ENCODE measurements around the gene LTBP1.

The LTBP1 gene

DNA sequence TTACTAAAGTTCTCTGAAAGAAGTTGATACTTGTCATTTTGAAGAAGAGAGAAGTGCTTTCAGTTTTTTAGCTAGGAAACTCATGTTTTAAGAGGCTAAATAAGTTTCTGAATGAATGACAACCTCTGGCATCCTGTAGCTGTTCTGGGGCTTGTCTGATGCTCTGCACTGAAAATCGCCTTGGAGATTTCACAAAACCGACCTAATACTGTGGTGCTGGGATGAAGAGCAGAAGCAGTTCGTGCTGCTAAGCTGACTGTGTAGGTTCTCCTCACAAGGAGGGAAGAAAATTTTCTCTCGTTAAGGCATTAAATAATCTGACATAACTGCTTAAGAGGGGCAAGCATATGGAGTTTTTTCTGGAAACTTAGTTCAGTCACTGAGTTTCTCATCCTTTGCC is 193.2 kb downstream of the LTBP1 start:
- TF ChIP-seq, protein P1, sequence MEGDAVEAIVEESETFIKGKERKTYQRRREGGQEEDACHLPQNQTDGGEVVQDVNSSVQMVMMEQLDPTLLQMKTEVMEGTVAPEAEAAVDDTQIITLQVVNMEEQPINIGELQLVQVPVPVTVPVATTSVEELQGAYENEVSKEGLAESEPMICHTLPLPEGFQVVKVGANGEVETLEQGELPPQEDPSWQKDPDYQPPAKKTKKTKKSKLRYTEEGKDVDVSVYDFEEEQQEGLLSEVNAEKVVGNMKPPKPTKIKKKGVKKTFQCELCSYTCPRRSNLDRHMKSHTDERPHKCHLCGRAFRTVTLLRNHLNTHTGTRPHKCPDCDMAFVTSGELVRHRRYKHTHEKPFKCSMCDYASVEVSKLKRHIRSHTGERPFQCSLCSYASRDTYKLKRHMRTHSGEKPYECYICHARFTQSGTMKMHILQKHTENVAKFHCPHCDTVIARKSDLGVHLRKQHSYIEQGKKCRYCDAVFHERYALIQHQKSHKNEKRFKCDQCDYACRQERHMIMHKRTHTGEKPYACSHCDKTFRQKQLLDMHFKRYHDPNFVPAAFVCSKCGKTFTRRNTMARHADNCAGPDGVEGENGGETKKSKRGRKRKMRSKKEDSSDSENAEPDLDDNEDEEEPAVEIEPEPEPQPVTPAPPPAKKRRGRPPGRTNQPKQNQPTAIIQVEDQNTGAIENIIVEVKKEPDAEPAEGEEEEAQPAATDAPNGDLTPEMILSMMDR (IDR thresholded peaks at IDR 0.05; ENCODE audit: borderline replicate concordance, control extremely low read depth, extremely low read depth, insufficient read depth, missing control alignments) = no peak
- in situ Hi-C loops (cut with MboI; ENCODE audit: low sequenced_read_pairs, unreplicated experiment) = no loop called here
- no peak for DNase-seq (ENCODE audit: low spot score)

DNA sequence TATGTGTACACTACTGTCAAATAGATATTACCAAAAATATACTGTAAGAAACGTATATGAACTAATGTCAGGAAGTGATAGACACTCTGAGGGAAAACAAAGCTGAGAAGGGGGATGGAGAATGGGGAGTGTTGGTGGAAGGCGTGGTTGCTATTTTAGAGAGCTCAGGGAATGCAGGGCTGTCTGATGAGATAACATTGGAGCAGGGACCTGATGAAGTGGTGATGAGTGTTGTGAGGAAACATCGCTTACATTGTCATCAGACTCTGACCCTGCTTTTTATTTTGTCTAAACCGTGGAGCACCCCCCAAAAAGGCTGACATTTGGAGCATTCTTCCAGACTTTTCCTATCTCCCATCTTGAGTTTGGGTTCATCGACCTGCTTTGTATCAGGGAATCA is 194.7 kb downstream of the LTBP1 start:
- in situ Hi-C loops (cut with MboI; ENCODE audit: low sequenced_read_pairs, unreplicated experiment) = no loop called here
- DNase-seq (ENCODE audit: low spot score) = no peak

DNA sequence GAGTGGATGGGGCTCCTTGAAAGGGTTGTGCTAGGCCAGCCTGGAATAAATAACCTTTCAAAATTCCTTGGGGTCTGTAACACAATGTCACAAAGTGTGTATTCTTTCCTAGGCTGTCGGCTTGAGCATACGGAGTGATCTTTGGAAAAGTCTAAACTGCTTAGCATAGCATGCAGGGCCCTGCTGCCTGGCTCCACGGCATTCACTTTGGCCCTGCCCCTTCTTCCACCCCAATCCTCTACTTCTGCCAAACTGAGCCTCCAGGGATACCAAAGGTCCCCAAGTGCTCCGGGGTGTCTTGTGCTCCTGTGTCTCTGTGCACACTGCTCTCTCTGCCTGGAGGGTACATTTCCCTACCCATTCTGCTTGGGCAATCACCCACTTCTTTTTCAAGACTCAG is 196.1 kb downstream of the LTBP1 start:
- TF ChIP-seq, protein P1 (IDR thresholded peaks at IDR 0.05; ENCODE audit: borderline replicate concordance, control extremely low read depth, extremely low read depth, insufficient read depth, missing control alignments) = no peak
- no peak for DNase-seq (ENCODE audit: low spot score)
- in situ Hi-C loops (cut with MboI; ENCODE audit: low sequenced_read_pairs, unreplicated experiment) = no loop called here

More for the DNA sequence above, 194.7 kb downstream of the LTBP1 start:
- TF ChIP-seq, protein P1 (IDR thresholded peaks at IDR 0.05; ENCODE audit: borderline replicate concordance, control extremely low read depth, extremely low read depth, insufficient read depth, missing control alignments) = no peak

DNA sequence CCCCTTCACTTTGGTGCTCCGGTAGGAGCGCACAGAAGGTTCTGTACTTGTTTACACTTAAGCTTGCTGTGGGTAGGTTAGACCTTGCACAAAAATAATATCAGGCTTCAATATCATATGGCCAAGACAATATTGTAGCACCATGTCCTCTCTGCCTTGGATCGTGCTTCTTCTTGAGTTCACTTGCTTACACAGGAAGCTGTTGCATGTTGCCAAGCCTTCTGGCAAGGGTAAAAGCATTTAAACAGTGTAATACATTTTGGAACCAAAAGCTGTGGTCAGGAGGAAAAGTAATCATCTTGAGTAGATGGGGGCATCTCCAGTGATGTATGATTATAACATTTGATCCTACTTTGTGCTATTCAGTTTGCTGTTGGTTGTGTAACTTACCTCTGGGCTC is 197.5 kb downstream of the LTBP1 start:
- no peak for DNase-seq (ENCODE audit: low spot score)
- TF ChIP-seq, protein P1 (IDR thresholded peaks at IDR 0.05; ENCODE audit: borderline replicate concordance, control extremely low read depth, extremely low read depth, insufficient read depth, missing control alignments) = no peak
- in situ Hi-C loops (cut with MboI; ENCODE audit: low sequenced_read_pairs, unreplicated experiment) = no loop called here

DNA sequence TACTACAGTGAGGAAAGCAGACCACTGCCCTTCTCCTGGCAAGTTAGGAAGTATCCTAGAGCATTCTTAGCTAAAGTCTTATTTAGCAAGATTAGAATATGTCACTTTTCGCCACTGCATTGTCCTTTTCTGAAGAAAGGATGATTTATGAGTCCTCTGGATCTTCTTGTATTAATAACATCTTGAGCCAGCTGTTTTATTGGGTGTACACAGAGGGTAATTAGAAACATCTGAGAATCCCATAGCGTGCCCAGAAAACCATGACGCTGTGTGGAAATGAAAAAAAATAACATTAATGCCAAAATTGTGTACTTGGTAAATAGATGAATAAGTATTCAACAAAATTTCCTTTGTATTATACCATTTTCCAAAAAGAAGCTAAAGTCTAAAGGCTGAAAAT is 198.7 kb downstream of the LTBP1 start:
- TF ChIP-seq, protein P1 (IDR thresholded peaks at IDR 0.05; ENCODE audit: borderline replicate concordance, control extremely low read depth, extremely low read depth, insufficient read depth, missing control alignments) = no peak
- no peak for DNase-seq (ENCODE audit: low spot score)
- in situ Hi-C loops (cut with MboI; ENCODE audit: low sequenced_read_pairs, unreplicated experiment) = no loop called here

DNA sequence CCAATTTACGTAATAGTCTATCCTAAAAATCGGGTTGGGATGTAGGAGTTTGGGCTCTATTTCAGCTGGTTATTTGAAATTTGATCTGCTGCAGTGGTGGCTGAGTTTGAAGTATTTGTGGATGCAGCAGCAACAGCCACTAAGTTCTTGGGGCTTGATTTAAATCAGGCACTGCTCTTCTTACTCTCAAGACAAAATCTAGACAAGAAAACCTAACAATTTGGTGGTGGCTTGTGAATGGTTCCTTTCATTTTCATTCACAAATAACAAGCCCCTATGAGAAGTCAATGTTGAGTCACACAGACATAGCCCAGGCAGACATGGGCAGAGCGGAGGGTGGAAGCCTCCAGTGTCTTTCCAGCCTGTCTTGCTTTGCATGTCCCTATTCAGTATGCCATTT is 199.3 kb downstream of the LTBP1 start:
- in situ Hi-C loops (cut with MboI; ENCODE audit: low sequenced_read_pairs, unreplicated experiment) = no loop called here
- DNase-seq (ENCODE audit: low spot score) = no peak
- TF ChIP-seq, protein P1 (IDR thresholded peaks at IDR 0.05; ENCODE audit: borderline replicate concordance, control extremely low read depth, extremely low read depth, insufficient read depth, missing control alignments) = no peak

DNA sequence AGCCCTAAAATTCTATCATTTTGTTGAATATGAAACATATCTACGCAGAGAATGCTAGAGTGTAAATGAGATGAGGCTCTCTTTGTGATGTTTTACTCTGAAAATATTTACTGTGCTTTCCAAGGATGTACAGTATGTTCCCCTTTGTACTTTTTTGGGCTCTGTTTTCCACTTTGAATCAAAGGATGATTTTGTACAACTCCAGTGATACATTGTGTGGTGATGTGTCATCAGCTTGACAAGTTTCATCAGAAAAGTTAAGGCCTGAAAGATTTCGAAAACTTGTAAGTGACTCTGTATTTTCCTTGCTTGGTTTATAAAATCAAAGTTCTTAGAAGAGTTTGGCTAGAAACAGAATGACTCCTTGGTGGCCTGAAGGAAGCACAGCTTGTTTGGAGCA is 206.3 kb downstream of the LTBP1 start:
- DNase-seq (ENCODE audit: low spot score) = no peak
- in situ Hi-C loops (cut with MboI; ENCODE audit: low sequenced_read_pairs, unreplicated experiment) = no loop called here
- TF ChIP-seq, protein P1 (IDR thresholded peaks at IDR 0.05; ENCODE audit: borderline replicate concordance, control extremely low read depth, extremely low read depth, insufficient read depth, missing control alignments) = no peak

Measured in GM13976 (cell line).